ENCODE results near the gene MRPL10.

The MRPL10 gene

DNA sequence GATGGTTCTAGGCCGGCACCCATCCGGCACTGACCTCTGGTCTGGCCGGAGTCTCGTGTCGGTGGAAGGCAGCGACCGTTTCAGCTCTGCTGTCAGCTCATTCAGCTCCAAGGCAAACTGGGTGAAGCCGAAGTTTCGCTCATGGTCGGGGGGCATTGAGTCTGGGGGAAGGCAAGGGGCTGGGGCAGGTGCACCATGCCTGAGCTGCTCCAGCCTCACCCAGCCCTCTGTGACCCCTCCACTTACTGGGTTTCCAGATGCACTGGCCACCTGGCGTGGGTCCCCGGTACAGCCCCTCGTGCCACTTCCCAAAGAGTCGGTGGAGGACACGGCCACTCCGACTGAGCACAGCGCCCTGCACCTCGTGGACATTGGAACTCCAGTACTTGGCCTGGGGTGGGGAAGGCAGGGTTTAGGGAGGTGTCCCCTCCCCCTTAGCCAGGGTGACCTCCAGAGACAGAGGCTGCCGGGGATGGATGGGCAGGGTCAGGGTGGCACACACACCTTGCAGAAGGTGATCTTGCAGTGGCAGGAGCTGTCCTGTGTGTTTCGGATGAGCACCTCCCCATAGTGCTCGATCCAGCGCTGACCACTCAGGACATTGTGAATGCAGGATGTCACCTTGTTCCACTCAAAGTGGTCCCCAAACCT lies 22.4 kb downstream of the MRPL10 start:
- TF ChIP-seq, protein P1, sequence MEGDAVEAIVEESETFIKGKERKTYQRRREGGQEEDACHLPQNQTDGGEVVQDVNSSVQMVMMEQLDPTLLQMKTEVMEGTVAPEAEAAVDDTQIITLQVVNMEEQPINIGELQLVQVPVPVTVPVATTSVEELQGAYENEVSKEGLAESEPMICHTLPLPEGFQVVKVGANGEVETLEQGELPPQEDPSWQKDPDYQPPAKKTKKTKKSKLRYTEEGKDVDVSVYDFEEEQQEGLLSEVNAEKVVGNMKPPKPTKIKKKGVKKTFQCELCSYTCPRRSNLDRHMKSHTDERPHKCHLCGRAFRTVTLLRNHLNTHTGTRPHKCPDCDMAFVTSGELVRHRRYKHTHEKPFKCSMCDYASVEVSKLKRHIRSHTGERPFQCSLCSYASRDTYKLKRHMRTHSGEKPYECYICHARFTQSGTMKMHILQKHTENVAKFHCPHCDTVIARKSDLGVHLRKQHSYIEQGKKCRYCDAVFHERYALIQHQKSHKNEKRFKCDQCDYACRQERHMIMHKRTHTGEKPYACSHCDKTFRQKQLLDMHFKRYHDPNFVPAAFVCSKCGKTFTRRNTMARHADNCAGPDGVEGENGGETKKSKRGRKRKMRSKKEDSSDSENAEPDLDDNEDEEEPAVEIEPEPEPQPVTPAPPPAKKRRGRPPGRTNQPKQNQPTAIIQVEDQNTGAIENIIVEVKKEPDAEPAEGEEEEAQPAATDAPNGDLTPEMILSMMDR (IDR thresholded peaks at IDR 0.05), result no peak
- H3K4me3 ChIP-seq, result no peak overlapping the region
- DNase-seq (ENCODE audit: low spot score), result no peak
- no peak overlapping the region for H3K27ac ChIP-seq

DNA sequence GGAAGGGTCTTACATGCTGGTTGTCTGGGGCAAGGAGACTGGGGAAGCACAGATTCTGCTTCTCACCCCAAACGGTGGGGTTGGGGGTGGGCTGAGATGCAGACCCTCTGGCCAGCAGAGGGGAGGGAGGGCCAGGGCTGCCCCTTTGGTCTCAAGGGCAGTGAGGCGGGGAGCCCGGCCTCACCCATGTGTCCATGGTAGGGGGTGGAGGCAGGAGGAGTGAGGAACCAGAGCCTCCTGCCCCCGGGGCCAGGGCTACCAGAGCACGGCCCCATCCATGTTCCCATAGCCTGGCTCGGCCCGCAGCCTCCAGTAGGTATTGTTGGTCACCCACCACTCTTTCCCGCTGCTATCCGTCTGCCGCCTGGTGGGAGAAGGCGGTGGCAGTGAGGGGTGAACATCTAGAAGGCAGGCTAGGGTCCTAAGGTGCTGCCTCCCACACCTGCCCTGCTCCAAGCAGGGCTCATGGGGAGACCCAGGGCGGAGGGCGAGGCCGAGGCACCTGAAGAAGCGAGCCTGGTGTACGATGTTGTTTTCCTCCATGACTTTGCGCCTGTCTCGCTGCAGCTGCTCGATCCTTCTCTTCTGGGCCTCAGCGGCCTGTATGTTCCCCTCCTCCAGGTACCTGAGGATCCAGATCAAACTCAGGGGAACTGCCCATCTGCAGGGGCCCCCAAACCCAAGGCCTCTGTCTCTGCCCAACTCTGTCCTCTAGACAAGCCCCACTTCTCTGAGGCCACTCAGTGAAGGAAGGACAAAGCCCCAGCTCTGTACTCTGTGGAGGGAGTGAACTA lies 23.1 kb downstream of the MRPL10 start:
- H3K4me3 ChIP-seq, result no peak overlapping the region
- DNase-seq (ENCODE audit: low spot score), result no peak
- H3K27ac ChIP-seq, result no peak overlapping the region
- TF ChIP-seq, protein P1 (IDR thresholded peaks at IDR 0.05), result no peak

DNA sequence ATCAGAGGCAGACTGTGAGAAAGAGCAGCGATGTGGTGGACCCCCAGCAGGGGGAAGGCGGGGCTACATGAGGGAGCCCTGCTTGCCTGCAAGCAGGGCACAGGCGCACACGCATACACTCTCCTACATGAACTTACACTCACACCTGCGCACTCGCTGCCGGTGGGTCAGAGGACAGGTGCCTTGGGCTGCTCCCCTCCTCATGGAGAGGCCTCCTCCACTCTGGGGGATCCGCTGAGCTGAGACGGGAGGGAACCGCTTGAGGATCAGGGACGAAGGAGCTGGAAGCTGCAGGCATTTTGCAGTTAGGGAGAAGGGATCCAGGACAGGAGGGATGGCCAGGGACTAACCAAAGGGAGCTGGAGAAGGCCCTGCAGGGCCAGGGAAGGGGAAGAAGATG lies 23.9 kb downstream of the MRPL10 start:
- no peak for DNase-seq (ENCODE audit: low spot score)
- Histone ChIP-seq H3K27ac (no peak overlapping the region), H3K4me3 (no peak overlapping the region)
- TF ChIP-seq, protein P1 (IDR thresholded peaks at IDR 0.05), result no peak

DNA sequence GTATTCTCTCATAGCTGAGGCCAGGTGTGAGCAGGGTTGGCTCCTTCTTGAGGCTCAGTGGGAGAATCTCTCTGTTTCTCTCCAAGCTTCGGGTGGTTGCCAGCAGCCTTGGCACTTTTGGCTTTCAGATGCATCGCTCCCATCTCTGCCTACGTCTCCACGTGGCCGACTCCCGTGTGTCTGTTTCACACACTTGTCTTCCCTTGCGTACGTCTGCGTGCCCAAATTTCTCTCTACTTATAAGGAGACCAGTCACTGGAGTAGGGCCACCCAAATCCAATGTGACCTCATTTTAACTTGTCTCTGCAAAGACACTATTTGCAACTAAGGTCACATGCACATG lies 24.5 kb downstream of the MRPL10 start:
- peak; percentile 14 for DNase-seq (ENCODE audit: low spot score)
- no peak overlapping the region for H3K27ac ChIP-seq
- TF ChIP-seq, protein P1 (IDR thresholded peaks at IDR 0.05), result no peak
- H3K4me3 ChIP-seq, result no peak overlapping the region

DNA sequence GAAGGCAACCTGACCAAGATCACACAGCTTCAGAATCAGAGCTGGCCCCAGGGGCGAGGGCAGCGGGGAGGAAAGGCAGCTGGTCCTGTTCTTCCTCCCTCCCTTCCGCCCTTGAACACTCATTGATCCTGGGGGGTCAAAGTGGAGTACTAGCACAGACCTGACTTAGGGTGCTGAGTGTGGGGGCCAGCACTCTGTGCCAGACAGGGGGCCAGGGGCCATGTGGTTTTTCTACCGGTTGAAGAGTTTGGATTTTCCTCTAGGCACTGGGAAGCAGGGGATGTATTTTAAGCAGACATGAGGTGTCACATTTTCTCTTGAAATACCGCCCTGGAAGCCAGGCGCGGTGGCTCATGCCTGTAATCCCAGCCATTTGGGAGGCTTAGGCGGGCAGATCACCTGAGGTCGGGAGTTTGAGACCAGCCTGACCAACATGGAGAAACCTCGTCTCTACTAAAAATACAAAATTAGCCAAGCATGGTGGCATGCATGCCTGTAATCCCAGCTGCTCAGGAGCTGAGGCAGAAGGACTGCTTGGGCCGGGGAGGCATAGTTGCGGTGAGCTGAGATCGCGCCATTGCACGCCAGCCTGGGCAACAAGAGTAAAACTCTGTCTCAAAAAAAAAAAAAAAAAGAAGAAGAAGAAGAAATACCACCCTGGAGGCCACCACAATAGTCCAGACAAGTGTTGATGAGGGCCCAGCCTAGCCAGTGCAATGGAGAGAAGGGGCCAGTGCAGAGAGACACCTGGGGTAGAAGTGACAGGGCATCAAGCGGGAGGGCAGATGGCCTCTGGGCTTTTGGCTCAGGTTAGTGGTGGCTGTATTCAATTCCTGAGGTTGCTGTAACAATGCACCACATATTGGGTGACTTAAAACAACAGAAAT lies 25.1 kb downstream of the MRPL10 start:
- H3K4me3 ChIP-seq, result no peak overlapping the region
- TF ChIP-seq, protein P1 (IDR thresholded peaks at IDR 0.05), result no peak
- peak; percentile 68 for DNase-seq (ENCODE audit: low spot score)
- no peak overlapping the region for H3K27ac ChIP-seq

DNA sequence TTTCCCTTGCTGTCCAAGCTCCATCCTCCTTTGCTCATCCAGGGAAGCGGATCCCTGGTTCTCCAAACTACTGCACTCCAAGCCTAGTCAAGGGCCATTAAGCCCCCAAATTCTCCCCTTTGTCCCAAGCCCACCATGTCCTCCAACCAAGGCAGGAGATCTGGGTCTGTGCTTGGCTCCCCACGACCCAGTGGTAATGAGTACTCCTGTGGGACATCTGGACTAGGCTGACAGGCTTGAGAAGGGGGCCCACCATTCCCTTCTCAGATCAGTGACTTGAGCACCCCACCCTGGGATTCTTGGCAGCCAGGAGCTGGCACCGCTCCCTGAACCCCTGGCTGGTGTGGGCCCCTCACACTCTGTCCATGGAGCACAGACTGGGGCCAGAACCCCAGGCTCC lies 26.9 kb downstream of the MRPL10 start:
- TF ChIP-seq, protein P1 (IDR thresholded peaks at IDR 0.05), result no peak
- Histone ChIP-seq H3K27ac (no peak overlapping the region), H3K4me3 (no peak overlapping the region)
- DNase-seq (ENCODE audit: low spot score), result peak; percentile 62

Data from coronary artery (tissue), 2 donors.